Right ventricle myocardium superior (tissue), 1 donor: Measurements from ENCODE around the gene SSH2. TPM values are rescaled to one million over a fixed set of nuclear protein-coding genes. Genes with fewer than 3 reads are reported as not detected.
A peak's percentile ranks its signal among the peaks of the same experiment; 100 is the strongest.
"Not testable (repeated sequence)": the region's sequence is repeated elsewhere in the genome, so short reads cannot be mapped to it uniquely, and the experiment has no call there.

Experiments
- ATAC-seq: fragments of 200-7000 bp; cut with Tn5 transposase; one replicate; pipeline ENCODE4 v1.9.1; 2020; ENCODE audit warnings: mild to moderate bottlenecking; ENCODE audit not compliant: poor library complexity
- DNase-seq: peaks from one replicate; pipeline ENCODE4 v3.0.0-alpha.2; 2020
- intact Hi-C: fragments of 100-400 bp; cut with DNase I; formaldehyde crosslinking; loops from one replicate; pipeline ENCODE4 v1.11.2; 2022
- total RNA-seq: library from RNA; stranded (reverse); fragmentation: NEBNext Ultra II Directional; extraction: Animal tissue kit (Norgen Biotek cat#: 25700); gene quantifications from one replicate; pipeline ENCODE4 v1.2.1, GENCODE V29; 2021
- donor health status: DM: no; HTN: yes; CAD: no; lungs with severe emphysema.

The SSH2 gene
- total RNA-seq, 1 donor from 2014 or later: 31.3 TPM

GRCh38 chr17:29802246-29802645, 127.8 kb downstream of the SSH2 start:
- DNase-seq (no peak), ATAC-seq (no peak)
- intact Hi-C loops: no loop called here

GRCh38 chr17:29800457-29800856, 129.6 kb downstream of the SSH2 start:
- DNase-seq (no peak), ATAC-seq (no peak)
- intact Hi-C loops: no loop called here

DNA sequence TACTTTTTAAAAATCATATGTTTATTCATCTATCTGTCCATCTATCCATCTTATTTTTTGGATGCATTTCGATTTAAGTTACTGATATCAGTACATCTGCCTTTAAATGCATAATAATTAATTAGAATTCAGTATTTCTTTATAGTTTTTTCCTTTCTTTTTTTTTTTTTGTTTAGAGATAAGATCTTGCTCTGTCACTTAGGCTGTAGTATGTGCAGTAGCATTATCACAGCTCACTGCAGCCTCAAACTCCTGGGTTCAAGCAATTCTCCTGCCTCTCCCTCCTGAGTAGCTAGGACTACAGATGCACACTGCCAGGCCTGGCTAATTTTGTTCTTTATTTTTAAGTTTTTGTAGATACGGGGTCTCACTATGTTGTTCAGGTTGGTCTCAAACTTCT, 133.4 kb downstream of the SSH2 start:
- ATAC-seq (no peak), DNase-seq (no peak)
- intact Hi-C loops: no loop called here

DNA sequence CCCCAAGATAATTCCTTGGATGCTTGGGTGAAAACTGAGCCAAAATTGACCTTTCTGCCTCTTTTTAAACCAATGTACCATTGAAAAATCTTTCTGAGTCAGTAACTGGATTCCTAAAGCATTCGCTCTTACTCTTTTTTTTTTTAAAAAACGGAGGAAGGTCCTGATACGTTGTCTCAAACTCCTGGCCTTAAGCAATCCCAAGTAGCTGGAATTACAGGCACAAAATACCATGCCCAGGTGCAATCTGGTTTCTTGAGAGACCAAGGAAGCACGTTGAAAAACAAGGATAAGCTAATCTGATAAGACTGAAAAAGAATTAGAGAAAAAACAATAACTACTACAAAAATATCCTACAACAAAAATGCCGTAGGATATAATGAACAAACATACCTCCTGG, 136.5 kb downstream of the SSH2 start:
- DNase-seq (no peak), ATAC-seq (no peak)
- intact Hi-C loops: no loop called here

GRCh38 chr17:29791336-29792080, 138.5 kb downstream of the SSH2 start:
- ATAC-seq (no peak), DNase-seq (no peak)
- intact Hi-C loops: no loop called here

DNA sequence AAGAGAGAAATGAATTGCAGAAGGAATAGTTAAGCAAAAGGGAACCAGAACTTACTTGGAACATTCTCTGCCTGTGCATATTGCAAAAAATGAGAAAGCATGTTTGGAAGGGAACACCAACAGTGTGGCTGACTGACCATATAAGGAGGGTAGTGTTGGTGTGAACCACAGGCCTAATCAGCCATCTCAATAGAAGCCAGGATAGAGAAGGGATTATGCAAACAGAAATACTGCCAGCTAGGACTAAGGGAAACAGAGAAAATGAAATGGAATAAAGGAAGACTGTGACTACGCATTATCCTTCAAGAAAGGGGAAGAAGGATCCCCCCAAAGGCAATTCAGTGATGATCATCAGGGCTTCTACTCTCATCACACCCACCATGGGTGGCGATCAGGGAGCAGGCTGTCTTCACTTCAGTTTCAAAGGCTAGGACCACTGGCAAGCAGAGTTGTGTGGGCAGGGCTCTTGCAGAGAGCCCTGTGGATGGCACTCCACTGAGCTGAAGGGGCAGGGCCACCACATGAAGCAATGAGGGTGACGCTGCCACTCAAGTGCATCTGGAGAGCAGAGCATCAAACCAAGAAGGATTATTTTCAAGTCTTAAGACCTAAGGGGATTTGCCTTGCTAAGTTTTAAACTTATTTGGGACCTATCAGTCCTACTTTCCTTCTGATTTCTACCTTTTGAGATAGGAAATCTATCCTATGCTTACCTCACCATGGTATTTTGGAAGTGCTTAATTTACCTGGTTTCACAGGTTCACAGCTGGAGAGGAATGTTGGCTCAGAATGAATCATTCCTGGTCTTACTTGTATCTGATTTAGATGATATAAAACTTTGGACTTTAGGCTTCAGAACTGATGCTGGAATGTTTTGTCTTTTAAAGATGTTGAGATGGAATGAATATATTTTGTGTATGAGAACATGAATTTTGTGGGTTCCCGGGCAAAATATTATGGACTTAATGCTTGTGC, 140.5 kb downstream of the SSH2 start:
- intact Hi-C loops: no loop called here
- no peak for DNase-seq
- ATAC-seq: peak; percentile 87

DNA sequence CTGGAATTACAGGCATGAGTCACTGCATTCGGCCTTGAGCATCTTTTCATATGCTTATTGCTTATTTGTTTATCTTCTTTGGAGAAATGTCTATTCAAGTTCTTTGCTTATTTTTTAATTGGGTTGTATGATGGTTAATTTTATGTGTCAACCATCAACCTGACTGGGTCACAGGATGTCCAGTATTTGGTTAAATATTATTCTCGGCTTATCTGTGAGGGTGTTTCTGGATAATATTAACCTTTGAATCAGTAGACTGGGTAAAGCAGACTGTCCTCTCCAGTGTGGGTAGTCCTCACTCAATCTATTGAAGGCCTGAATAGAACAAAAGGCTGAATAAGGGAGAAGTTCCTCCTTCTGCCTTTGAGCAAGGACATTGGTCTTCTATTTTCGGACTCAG, 142.0 kb downstream of the SSH2 start:
- intact Hi-C loops: no loop called here
- no peak for DNase-seq
- no peak for ATAC-seq

DNA sequence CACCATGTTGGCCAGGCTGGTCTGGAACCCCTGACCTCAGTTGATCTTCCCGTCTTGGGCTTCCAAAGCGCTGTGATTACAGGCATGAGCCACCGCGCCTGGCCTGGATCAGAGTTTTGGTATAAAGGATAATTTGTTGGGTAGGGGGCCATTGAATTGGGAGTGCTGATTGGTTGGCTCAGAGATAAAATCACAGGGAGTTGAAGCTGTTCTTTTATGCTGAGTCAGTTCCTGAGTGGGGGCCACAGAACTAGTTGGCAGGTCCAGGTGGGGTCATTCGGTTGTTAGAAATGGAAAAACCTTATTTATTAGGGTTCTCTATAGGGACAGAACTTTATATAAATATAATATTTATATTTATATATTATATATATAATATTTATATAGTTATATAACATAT, 147.1 kb downstream of the SSH2 start:
- intact Hi-C loops: no loop called here
- DNase-seq (no peak), ATAC-seq (no peak)

GRCh38 chr17:29779812-29780190, 150.2 kb downstream of the SSH2 start:
- ATAC-seq: not testable (repeated sequence)
- intact Hi-C loops: loop anchor here (5.0 kb wide), 1 partner anchor 142 kb away; no protein-coding TSS in a partner anchor

GRCh38 chr17:29778956-29779811, 150.8 kb downstream of the SSH2 start:
- ATAC-seq (peak; percentile 97), DNase-seq (peak; percentile 80)
- intact Hi-C loops: loop anchor here (5.0 kb wide), 1 partner anchor 142 kb away; no protein-coding TSS in a partner anchor

More at GRCh38 chr17:29779812-29780190, 150.2 kb downstream of the SSH2 start:
- DNase-seq: not testable (repeated sequence)

- intact Hi-C loops: loop anchor here (5.0 kb wide), 1 partner anchor 140 kb away; no protein-coding TSS in a partner anchor
- DNase-seq (no peak), ATAC-seq (no peak)
Observed at GRCh38 chr17:29777663-29778062, 152.4 kb downstream of the SSH2 start.

DNA sequence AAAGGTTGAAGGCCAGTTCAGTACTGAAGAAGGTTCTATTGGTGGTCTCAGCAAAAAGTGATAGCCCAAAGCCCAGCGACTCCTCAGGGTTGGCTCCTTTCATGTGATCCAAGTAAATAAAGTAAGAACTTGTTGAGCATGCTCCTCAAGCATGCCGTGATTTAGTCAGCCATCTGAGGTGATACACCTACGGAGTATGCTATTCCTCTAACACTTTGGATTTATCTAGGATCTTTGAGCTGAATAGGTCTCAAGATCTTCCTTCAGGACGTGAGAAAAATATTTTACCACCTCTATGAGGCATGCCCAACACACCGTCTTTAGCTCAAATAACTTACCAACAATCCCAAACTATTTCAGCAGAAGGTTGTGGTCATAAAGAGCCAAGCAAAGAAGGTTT, 154.0 kb downstream of the SSH2 start:
- no peak for ATAC-seq
- intact Hi-C loops: loop anchor here (5.0 kb wide), 1 partner anchor 139 kb away; no protein-coding TSS in a partner anchor
- DNase-seq: no peak

- DNase-seq (no peak), ATAC-seq (no peak)
- intact Hi-C loops: no loop called here
Observed at GRCh38 chr17:29772981-29773380, 157.0 kb downstream of the SSH2 start.

DNA sequence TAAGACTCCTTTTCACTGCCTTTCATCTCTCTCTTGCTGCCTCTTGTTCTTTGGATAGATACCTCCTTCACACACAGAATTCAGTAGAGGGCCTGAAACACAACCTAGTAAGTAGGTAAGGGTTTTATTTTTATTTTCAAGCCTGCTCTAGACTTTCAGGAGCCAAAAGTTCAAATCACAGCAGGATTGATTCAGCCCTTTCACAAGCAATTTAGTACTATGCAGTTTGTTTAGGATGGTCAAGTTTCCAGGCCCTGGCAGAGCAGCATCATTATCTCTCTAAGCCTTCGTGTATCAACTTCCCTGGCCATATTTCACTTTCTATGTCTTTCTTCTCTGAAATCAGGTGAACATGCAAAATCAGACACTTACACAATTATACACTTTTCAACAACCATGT, 158.5 kb downstream of the SSH2 start:
- no peak for ATAC-seq
- intact Hi-C loops: no loop called here
- no peak for DNase-seq

GRCh38 chr17:29769225-29769624, 160.8 kb downstream of the SSH2 start:
- ATAC-seq (no peak), DNase-seq (no peak)
- intact Hi-C loops: no loop called here

GRCh38 chr17:29766796-29767327, 163.2 kb downstream of the SSH2 start:
- DNase-seq (no peak), ATAC-seq (no peak)
- intact Hi-C loops: no loop called here

DNA sequence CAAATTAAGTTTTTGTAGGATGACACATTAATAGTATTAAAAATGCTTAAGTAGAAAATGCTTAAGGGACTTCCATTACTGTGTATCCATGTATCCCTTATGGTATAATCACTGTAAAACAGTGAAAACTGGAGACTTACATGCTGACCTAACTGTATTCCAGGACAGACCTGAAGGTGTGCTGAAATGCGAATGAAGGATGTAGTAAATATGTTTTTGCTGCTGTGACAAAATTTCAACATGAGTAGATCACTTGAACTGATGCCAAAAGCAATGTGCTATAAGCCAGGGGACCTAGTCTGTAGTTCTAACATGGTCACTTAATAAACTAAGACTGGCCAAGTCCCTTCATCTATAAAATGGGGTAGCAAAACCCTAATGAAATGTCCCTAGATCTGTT, 165.3 kb downstream of the SSH2 start:
- intact Hi-C loops: loop anchor here (5.0 kb wide), 1 partner anchor 117 kb away; no protein-coding TSS in a partner anchor
- no peak for ATAC-seq
- no peak for DNase-seq

DNA sequence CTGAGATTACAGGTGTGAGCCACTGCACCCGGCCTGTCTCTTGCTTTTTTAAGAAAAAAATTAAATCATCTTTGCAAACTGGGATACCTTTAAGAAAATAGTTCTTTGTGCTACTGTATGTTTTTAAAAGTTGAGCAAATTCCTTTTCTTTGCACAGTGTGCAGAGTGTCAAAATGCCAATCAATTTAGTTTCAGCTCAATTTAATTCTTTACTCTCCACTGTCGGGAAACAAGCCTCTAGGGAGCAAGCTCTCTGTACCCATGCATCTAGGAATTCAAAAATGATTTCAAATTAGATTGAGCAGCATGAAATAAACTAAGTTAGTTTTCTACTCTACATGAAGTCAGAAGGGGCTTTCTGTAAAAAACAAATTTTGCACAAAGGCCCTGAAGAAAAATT, 165.8 kb downstream of the SSH2 start:
- intact Hi-C loops: loop anchor here (5.0 kb wide), 1 partner anchor 117 kb away; no protein-coding TSS in a partner anchor
- no peak for DNase-seq
- ATAC-seq: no peak
